Measurements from ENCODE around the gene PALS2. TPM values are rescaled to one million over a fixed set of nuclear protein-coding genes. Genes with fewer than 3 reads are reported as not detected.

PALS2 gene
- total RNA-seq, 1 experiment from 2014 or later, result 64.6 TPM

GRCh38 chr7:24574386-24574785, 1.1 kb downstream of the PALS2 start:
- H3K4me1 Mint-ChIP-seq, result peaks cover 65% of the 10 kb centered on the region
- POLR2A ChIA-PET, result interaction anchor here (1.0 to 1.1 kb wide), 3 partner anchors 96 to 260 kb away, joined by 3 read pairs; no protein-coding TSS in a partner anchor
- no peak for DNase-seq (ENCODE audit: low spot score)
- peak overlapping the region; percentile 82 for H3K27ac Mint-ChIP-seq
- no peaks in the 10 kb centered on the region for H3K9me3 Mint-ChIP-seq
- no peaks in the 10 kb centered on the region for H3K36me3 Mint-ChIP-seq
- CTCF ChIA-PET, result interaction anchor here (0.6 to 3.0 kb wide), 5 partner anchors 92 to 256 kb away, joined by 3 to 14 read pairs (median 5); no protein-coding TSS in a partner anchor
- peak overlapping the region; percentile 97 for H3K4me3 Mint-ChIP-seq
- no peak for ATAC-seq
- TF ChIP-seq ZNF532 (CRISPR knock-in tag; IDR thresholded peaks at IDR 0.05; ENCODE audit: borderline replicate concordance) (no peak), AR (CRISPR knock-in tag; IDR thresholded peaks at IDR 0.05) (no peak), NR2C2 (CRISPR knock-in tag; IDR thresholded peaks at IDR 0.05) (no peak), JAZF1 (CRISPR knock-in tag; IDR thresholded peaks at IDR 0.05) (no peak), MXD4 (CRISPR knock-in tag; IDR thresholded peaks at IDR 0.05; ENCODE audit: borderline replicate concordance) (no peak), MLX (CRISPR knock-in tag; IDR thresholded peaks at IDR 0.05) (no peak), ERG (CRISPR knock-in tag; IDR thresholded peaks at IDR 0.05) (no peak), FOXP4 (CRISPR knock-in tag; IDR thresholded peaks at IDR 0.05) (no peak), ZNF263 (CRISPR knock-in tag; IDR thresholded peaks at IDR 0.05; ENCODE audit: low read depth) (no peak), OVOL2 (CRISPR knock-in tag; IDR thresholded peaks at IDR 0.05; ENCODE audit: borderline replicate concordance) (no peak), TEAD1 (CRISPR knock-in tag; IDR thresholded peaks at IDR 0.05) (no peak), ZNF232 (CRISPR knock-in tag; IDR thresholded peaks at IDR 0.05) (no peak), IRF1 (CRISPR knock-in tag; IDR thresholded peaks at IDR 0.05) (no peak), AFF4 (CRISPR knock-in tag; IDR thresholded peaks at IDR 0.05; ENCODE audit: borderline replicate concordance) (no peak), STAT6 (CRISPR knock-in tag; conservative IDR thresholded peaks at IDR 0.05; ENCODE audit: low read depth) (no peak), ATF2 (CRISPR knock-in tag; IDR thresholded peaks at IDR 0.05; ENCODE audit: borderline replicate concordance, low read depth) (no peak)
- peaks cover 25% of the 10 kb centered on the region for H3K27me3 Mint-ChIP-seq (ENCODE audit: low read depth)

Data from WTC11 (cell line).